ENCODE measurements around the gene AMOTL2.

The AMOTL2 gene

GRCh38 chr3:134378384-134378783 lies 4.1 kb upstream of the AMOTL2 start:
- peak; percentile 32 for DNase-seq

GRCh38 chr3:134377896-134378295 lies 3.6 kb upstream of the AMOTL2 start:
- DNase-seq: no peak

- DNase-seq: no peak
These were observed 2.7 kb upstream of the AMOTL2 start for GRCh38 chr3:134376786-134377426.

- DNase-seq: no peak
These were observed 2.1 kb upstream of the AMOTL2 start for GRCh38 chr3:134376385-134376765.

- no peak for DNase-seq
These were observed 1.5 kb upstream of the AMOTL2 start for GRCh38 chr3:134375582-134376384.

GRCh38 chr3:134374791-134375581 lies 739 bp upstream of the AMOTL2 start:
- peak; percentile 58 for DNase-seq

- peak; percentile 74 for DNase-seq
These were observed 759 bp downstream of the AMOTL2 start for GRCh38 chr3:134373271-134374104.

- DNase-seq: no peak
These were observed 1.6 kb downstream of the AMOTL2 start for GRCh38 chr3:134372396-134373270.

GRCh38 chr3:134371542-134372324 lies 2.5 kb downstream of the AMOTL2 start:
- no peak for DNase-seq

- peak; percentile 27 for DNase-seq
These were observed 3.4 kb downstream of the AMOTL2 start for GRCh38 chr3:134370611-134371531.

- no peak for DNase-seq
These were observed 4.2 kb downstream of the AMOTL2 start for GRCh38 chr3:134369861-134370596.

GRCh38 chr3:134369231-134369741 lies 5.0 kb downstream of the AMOTL2 start:
- DNase-seq: no peak

- no peak for DNase-seq
These were observed 5.5 kb downstream of the AMOTL2 start for GRCh38 chr3:134368751-134369105.

- no peak for DNase-seq
These were observed 6.1 kb downstream of the AMOTL2 start for GRCh38 chr3:134367869-134368750.

- DNase-seq: no peak
These were observed 7.1 kb downstream of the AMOTL2 start for GRCh38 chr3:134366928-134367811.

- DNase-seq: no peak
These were observed 7.9 kb downstream of the AMOTL2 start for GRCh38 chr3:134366221-134366927.

All from NCI-H146 (cell line).